MM.1S (cell line): ENCODE measurements around the gene ITGA3.

Experiments
- DNase-seq: peaks from one replicate; pipeline ENCODE4 v3.0.0-alpha.2; 2015
- H2AFZ ChIP-seq: fragments of 300-600 bp; sonication (generic); 2 replicates; pipeline ENCODE4 v1.6.0; 2016; ENCODE audit warnings: antibody characterized with exemption, low read length
- H3F3A ChIP-seq: fragments of 300-600 bp; sonication (generic); 2 replicates; pipeline ENCODE4 v1.6.1; 2016; ENCODE audit warnings: mild to moderate bottlenecking, antibody characterized with exemption, low read length, moderate library complexity, mixed read lengths; ENCODE audit not compliant: insufficient read depth
- H3K27ac ChIP-seq: fragments of 300-600 bp; sonication (generic); 2 replicates; pipeline ENCODE4 v1.5.1; 2016; ENCODE audit warnings: mild to moderate bottlenecking, low read length
- H3K27me3 ChIP-seq: fragments of 300-600 bp; sonication (generic); replicated peaks from 2 replicates; pipeline ENCODE4 v1.6.0; 2016; ENCODE audit warnings: low read length; ENCODE audit not compliant: insufficient read depth
- H3K36me3 ChIP-seq: fragments of 300-600 bp; sonication (generic); replicated peaks from 2 replicates; pipeline ENCODE4 v1.6.1; 2016; ENCODE audit warnings: mild to moderate bottlenecking, low read length, mixed read lengths; ENCODE audit not compliant: insufficient read depth
- H3K4me1 ChIP-seq: fragments of 300-600 bp; sonication (generic); 2 replicates; pipeline ENCODE4 v1.6.1; 2016; ENCODE audit warnings: low read length, mixed read lengths
- H3K4me2 ChIP-seq: fragments of 300-600 bp; sonication (generic); 2 replicates; pipeline ENCODE4 v1.6.0; 2016; ENCODE audit warnings: low read depth, low read length
- H3K4me3 ChIP-seq: fragments of 300-600 bp; sonication (generic); 2 replicates; pipeline ENCODE4 v1.5.1; 2016; ENCODE audit warnings: low read length, mixed read lengths
- H3K79me2 ChIP-seq: fragments of 300-600 bp; sonication (generic); 2 replicates; pipeline ENCODE4 v1.6.1; 2016; ENCODE audit warnings: mixed run types, low read length, mixed read lengths
- H3K9ac ChIP-seq: fragments of 300-600 bp; sonication (generic); 2 replicates; pipeline ENCODE4 v1.6.1; 2016; ENCODE audit warnings: low read length, mixed read lengths
- H3K9me2 ChIP-seq: fragments of 300-600 bp; sonication (generic); replicated peaks from 2 replicates; pipeline ENCODE4 v1.6.1; 2016; ENCODE audit warnings: mild to moderate bottlenecking, low read length, mixed read lengths; ENCODE audit not compliant: insufficient read depth
- H3K9me3 ChIP-seq: fragments of 300-600 bp; sonication (generic); replicated peaks from 2 replicates; pipeline ENCODE4 v1.6.1; 2016; ENCODE audit warnings: mild to moderate bottlenecking, low read length, mixed read lengths; ENCODE audit not compliant: insufficient read depth
- H4K20me1 ChIP-seq: fragments of 300-600 bp; sonication (generic); 2 replicates; pipeline ENCODE4 v1.6.1; 2016; ENCODE audit warnings: mild to moderate bottlenecking, low read length, moderate library complexity, mixed read lengths; ENCODE audit not compliant: insufficient read depth
- EZH2 ChIP-seq: fragments of 300-600 bp; sonication (generic); optimal IDR thresholded peaks from 2 replicates; pipeline ENCODE3; 2017; ENCODE audit warnings: low read depth, mild to moderate bottlenecking, antibody characterized with exemption, low read length, mixed read lengths
- EZH2phosphoT487 ChIP-seq: fragments of 300-600 bp; sonication (generic); IDR thresholded peaks from 2 replicates; pipeline ENCODE4 v1.6.1; 2018; ENCODE audit warnings: antibody characterized with exemption, low read length
- TF ChIP-seq, protein P1 (sequence below): fragments of 300-600 bp; sonication (generic); IDR thresholded peaks from 2 replicates; pipeline ENCODE4 v1.5.1; 2016; ENCODE audit warnings: antibody characterized with exemption, low read length, mixed read lengths

ITGA3 gene

DNA sequence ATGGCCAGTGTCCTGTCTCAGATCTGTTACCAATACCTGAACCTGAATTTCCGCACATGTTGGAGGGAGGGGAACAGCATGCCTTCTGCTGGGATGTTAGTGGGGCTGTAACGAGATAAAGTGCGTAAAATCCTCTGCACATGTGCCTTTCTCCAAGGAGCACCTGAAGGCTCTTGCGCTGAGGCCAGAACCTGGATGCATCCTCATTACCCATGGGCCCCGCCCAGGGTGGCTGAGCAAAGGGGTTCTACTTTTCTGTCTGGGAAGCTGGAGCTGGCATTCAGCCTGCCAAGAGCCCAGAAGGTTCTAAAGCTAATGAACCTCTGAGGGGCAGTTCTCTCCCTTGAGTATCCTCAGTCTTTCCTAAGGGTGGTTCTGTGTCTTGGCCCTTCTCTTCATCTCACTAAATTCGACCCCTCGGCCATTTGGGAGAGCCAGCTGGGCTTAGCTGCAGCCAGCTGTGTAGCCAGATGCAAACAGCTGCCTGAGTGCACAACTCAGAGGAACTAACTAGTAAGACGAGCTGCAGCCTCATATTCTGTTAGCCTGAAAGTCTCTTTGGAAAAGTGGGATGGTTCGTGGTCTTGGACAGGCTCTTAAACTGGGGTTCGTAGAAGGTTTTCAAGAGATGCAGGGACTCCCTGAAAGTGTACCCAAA, 2.5 kb downstream of the ITGA3 start:
- Histone ChIP-seq H3K79me2 (peaks cover 30% of the 10 kb centered on the region), H3K4me1 (peaks cover 19% of the 10 kb centered on the region)

GRCh38 chr17:50059256-50059655, 3.3 kb downstream of the ITGA3 start:
- Histone ChIP-seq H3K4me1 (peaks cover 19% of the 10 kb centered on the region), H3K9me2 (no peaks in the 10 kb centered on the region), H3K9ac (no peak overlapping the region), H3K27me3 (no peaks in the 10 kb centered on the region), H3K36me3 (no peaks in the 10 kb centered on the region), H3K4me2 (no peak overlapping the region), H3K27ac (no peak overlapping the region), H3K4me3 (no peak overlapping the region), H2AFZ (no peak overlapping the region), H3F3A (peaks cover 18% of the 10 kb centered on the region), H3K9me3 (no peaks in the 10 kb centered on the region), H4K20me1 (no peaks in the 10 kb centered on the region), H3K79me2 (peaks cover 30% of the 10 kb centered on the region)
- TF ChIP-seq EZH2phosphoT487 (no peak), EZH2 (no peak)
- TF ChIP-seq, protein P1, sequence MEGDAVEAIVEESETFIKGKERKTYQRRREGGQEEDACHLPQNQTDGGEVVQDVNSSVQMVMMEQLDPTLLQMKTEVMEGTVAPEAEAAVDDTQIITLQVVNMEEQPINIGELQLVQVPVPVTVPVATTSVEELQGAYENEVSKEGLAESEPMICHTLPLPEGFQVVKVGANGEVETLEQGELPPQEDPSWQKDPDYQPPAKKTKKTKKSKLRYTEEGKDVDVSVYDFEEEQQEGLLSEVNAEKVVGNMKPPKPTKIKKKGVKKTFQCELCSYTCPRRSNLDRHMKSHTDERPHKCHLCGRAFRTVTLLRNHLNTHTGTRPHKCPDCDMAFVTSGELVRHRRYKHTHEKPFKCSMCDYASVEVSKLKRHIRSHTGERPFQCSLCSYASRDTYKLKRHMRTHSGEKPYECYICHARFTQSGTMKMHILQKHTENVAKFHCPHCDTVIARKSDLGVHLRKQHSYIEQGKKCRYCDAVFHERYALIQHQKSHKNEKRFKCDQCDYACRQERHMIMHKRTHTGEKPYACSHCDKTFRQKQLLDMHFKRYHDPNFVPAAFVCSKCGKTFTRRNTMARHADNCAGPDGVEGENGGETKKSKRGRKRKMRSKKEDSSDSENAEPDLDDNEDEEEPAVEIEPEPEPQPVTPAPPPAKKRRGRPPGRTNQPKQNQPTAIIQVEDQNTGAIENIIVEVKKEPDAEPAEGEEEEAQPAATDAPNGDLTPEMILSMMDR: no peak
- DNase-seq: no peak

More for the DNA sequence above, 2.5 kb downstream of the ITGA3 start:
- no peak overlapping the region for H2AFZ ChIP-seq
- DNase-seq: no peak
- no peak overlapping the region for H3K27ac ChIP-seq
- H3K36me3 ChIP-seq: no peaks in the 10 kb centered on the region
- no peak overlapping the region for H3K9ac ChIP-seq
- no peaks in the 10 kb centered on the region for H3K27me3 ChIP-seq
- H4K20me1 ChIP-seq: no peaks in the 10 kb centered on the region
- H3F3A ChIP-seq: peaks cover 18% of the 10 kb centered on the region
- no peak overlapping the region for H3K4me3 ChIP-seq
- H3K4me2 ChIP-seq: no peak overlapping the region
- no peaks in the 10 kb centered on the region for H3K9me2 ChIP-seq
- no peaks in the 10 kb centered on the region for H3K9me3 ChIP-seq
- no peak for TF ChIP-seq EZH2
- TF ChIP-seq EZH2phosphoT487: no peak
- TF ChIP-seq, protein P1: no peak

DNA sequence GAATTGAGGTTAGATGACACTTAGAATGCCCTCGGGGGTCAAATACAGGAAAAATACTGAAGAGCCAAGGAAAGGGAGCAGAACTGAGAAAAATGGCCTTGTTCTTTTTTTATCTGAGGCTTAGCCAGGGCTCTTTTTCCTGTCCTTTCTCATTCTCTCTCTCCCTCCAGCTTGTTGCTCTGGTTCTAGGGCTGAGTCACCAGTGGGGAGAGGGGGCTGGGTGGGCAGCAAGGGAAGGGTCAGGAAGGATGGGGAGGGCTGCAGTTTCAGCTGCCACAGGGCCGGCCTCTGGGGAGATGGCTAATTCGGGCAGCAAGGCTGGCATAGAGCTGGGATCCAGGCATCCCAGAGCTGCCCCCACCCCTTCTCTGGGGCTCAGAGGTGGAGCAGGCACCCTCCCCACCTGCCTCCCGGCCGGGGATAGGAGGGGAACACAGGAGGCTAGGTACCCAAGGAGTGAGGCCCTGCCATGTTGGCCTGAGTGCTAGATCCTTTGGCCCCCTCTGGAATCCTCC, 3.9 kb downstream of the ITGA3 start:
- peaks cover 30% of the 10 kb centered on the region for H3K79me2 ChIP-seq
- H4K20me1 ChIP-seq: no peaks in the 10 kb centered on the region
- no peak overlapping the region for H3K4me2 ChIP-seq
- TF ChIP-seq EZH2: no peak
- TF ChIP-seq, protein P1: no peak
- no peak for TF ChIP-seq EZH2phosphoT487
- no peak overlapping the region for H3K9ac ChIP-seq
- no peak overlapping the region for H2AFZ ChIP-seq
- peaks cover 14% of the 10 kb centered on the region for H3F3A ChIP-seq
- H3K27ac ChIP-seq: no peak overlapping the region
- no peak overlapping the region for H3K4me3 ChIP-seq
- no peaks in the 10 kb centered on the region for H3K9me3 ChIP-seq
- no peaks in the 10 kb centered on the region for H3K36me3 ChIP-seq
- no peak for DNase-seq
- H3K27me3 ChIP-seq: no peaks in the 10 kb centered on the region
- H3K4me1 ChIP-seq: peaks cover 19% of the 10 kb centered on the region
- no peaks in the 10 kb centered on the region for H3K9me2 ChIP-seq
